Activated CD4-positive, alpha-beta T cell treated with anti-CD3 and anti-CD28 coated beads for 36 hours (primary cell): ENCODE data around the gene BMP7. TPM values are rescaled to one million over a fixed set of nuclear protein-coding genes. Genes with fewer than 3 reads are reported as not detected.
A peak's percentile ranks its signal among the peaks of the same experiment; 100 is the strongest.

Experiments used
- ATAC-seq: fragments of 200-7000 bp; cut with Tn5 transposase; one replicate; pipeline ENCODE4 v1.10.0; 2021; ENCODE audit warnings: mild to moderate bottlenecking, moderate library complexity
- CTCF ChIA-PET: fragments of 350-600 bp; sonication (Branson Sonifier 250); formaldehyde crosslinking; loops from one replicate; lab custom pipeline; 2021; ENCODE audit warnings: antibody characterized with exemption; lab: Charles Lee
- POLR2A ChIA-PET: fragments of 350-600 bp; sonication (Branson Sonifier 250); formaldehyde crosslinking; loops from one replicate; lab custom pipeline; 2021; ENCODE audit warnings: antibody characterized with exemption, inconsistent platforms; lab: Charles Lee
- DNase-seq: peaks from one replicate; pipeline ENCODE4 v3.0.0-alpha.2; 2020
- H3K27ac Mint-ChIP-seq: one replicate; pipeline ENCODE4 v1.8.0; 2021; ENCODE audit warnings: mixed read lengths
- H3K27me3 Mint-ChIP-seq: one replicate; pipeline ENCODE4 v1.8.0; 2021; ENCODE audit warnings: mixed read lengths
- H3K36me3 Mint-ChIP-seq: one replicate; pipeline ENCODE4 v1.8.0; 2021; ENCODE audit warnings: low read depth, mixed read lengths
- H3K4me1 Mint-ChIP-seq: one replicate; pipeline ENCODE4 v1.8.0; 2021; ENCODE audit warnings: mixed read lengths
- H3K4me3 Mint-ChIP-seq: one replicate; pipeline ENCODE4 v1.8.0; 2021; ENCODE audit warnings: mild to moderate bottlenecking, moderate library complexity, mixed read lengths
- H3K9me3 Mint-ChIP-seq: one replicate; pipeline ENCODE4 v1.8.0; 2021; ENCODE audit warnings: low read depth, mixed read lengths
- intact Hi-C, 2 experiments: fragments of 100-400 bp; cut with DNase I in 1 of 2; cut with micrococcal nuclease in 1 of 2; formaldehyde crosslinking; loops; one replicate each; pipeline versions ENCODE4 v1.14.2 to v1.15.1; 2022 to 2024; cut with DNase I, micrococcal nuclease
- total RNA-seq, 2 experiments: library from RNA; stranded (reverse); gene quantifications; one replicate each; pipeline ENCODE4 v1.2.3, GENCODE V29; 2021

Gene BMP7
- total RNA-seq, 2 experiments from 2014 or later, result 0.41 TPM; not detected in 1

DNA sequence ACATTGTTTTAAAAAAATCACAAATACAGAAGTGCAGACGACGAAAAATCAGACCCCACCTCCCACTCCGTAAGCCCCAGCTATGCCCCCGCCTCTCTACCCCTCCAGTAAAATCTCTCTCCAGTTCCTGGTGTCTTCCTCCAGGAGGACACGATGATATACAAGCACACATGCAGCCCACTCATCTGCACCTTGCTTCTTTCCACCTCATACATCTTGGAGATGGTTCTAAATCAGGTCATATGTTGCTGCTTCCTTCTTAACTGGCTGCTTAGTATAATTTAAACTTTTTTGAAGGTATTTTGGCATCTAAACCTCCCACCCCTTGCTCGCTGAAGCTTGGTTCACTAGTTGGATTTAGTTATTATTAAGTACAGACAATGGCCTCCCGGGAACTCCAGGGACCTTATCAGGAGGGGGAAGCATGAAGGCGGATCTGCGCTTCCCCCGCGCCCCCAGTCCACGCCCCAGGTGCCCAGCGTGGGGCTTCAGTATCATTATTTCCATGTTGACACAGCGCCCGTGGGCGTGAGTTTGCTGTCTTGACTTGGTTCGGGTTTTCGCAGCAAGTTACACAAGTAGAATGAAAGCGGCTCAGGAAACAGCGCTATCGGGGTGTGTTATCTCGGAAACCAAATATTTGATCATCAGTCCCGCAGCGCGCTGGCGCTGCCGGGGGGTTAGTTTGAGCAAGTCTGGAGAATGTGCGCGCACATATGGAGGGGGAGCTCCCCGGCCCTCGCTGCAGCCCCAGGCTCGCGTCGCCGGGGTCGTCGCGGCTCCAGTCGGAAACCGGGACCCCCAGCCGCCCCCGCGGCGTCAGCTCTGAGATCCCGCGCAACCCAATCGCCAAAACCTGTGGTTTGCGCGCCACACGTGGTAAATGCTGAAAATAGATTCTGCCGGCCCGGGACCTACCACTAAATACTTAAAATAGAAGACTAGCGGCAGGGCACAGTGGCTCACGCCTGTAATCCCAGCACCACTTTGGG, 2.3 kb downstream of the BMP7 start:
- CTCF ChIA-PET, result interaction anchor here (0.7 kb wide), 2 partner anchors 18 to 83 kb away, joined by 3 to 4 read pairs; no protein-coding TSS in a partner anchor

GRCh38 chr20:57262784-57263609, 3.4 kb downstream of the BMP7 start:
- CTCF ChIA-PET, result interaction anchor here (0.8 kb wide), 1 partner anchor 9 kb away, joined by 4 read pairs; no protein-coding TSS in a partner anchor
- Mint-ChIP-seq H3K4me1 (peaks cover 3% of the 10 kb centered on the region), H3K4me3 (no peak overlapping the region), H3K36me3 (no peaks in the 10 kb centered on the region), H3K27ac (no peak overlapping the region), H3K9me3 (no peaks in the 10 kb centered on the region), H3K27me3 (peaks cover 68% of the 10 kb centered on the region)
- no peak for ATAC-seq
- no peak for DNase-seq
- POLR2A ChIA-PET, result no interaction called here
- intact Hi-C loops, result loop anchor here (10.0 kb wide), 3 partner anchors 158 to 638 kb away; partner anchors contain the start of gene TFAP2C (in 1 of the 2)

More for the DNA sequence above, 2.3 kb downstream of the BMP7 start:
- no peak overlapping the region for H3K4me3 Mint-ChIP-seq
- intact Hi-C loops, result loop anchor here (10.0 kb wide), 3 partner anchors 159 to 639 kb away; partner anchors contain the start of gene TFAP2C (in 1 of the 2)
- ATAC-seq, result peak; percentile 47
- POLR2A ChIA-PET, result no interaction called here
- peak; percentile 48 for DNase-seq
- peaks cover 69% of the 10 kb centered on the region for H3K27me3 Mint-ChIP-seq
- H3K36me3 Mint-ChIP-seq, result no peaks in the 10 kb centered on the region
- H3K9me3 Mint-ChIP-seq, result no peaks in the 10 kb centered on the region
- no peak overlapping the region for H3K27ac Mint-ChIP-seq
- peaks cover 3% of the 10 kb centered on the region for H3K4me1 Mint-ChIP-seq

DNA sequence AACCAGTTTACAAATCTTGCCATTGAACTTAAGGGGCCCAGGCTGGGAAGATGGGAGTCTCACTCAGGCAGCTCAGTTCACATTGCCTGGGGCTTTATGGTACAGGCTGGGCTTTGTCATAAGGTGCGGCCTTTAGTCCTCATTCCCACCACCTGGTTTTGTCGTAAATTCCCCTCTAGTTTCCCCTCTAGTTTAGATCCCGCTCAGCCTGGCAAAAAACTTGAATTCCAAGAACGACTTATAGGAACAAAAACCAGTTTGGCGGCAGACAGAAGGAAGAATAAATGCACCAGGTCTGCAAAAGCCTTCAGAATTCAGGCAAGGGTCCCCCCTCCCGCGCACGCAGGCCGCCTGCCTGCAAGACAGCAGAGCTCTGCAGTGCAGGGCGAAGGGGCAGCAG, 4.1 kb downstream of the BMP7 start:
- peaks cover 3% of the 10 kb centered on the region for H3K4me1 Mint-ChIP-seq
- DNase-seq, result no peak
- intact Hi-C loops, result loop anchor here (10.0 kb wide), 3 partner anchors 158 to 638 kb away; partner anchors contain the start of gene TFAP2C (in 1 of the 2)
- H3K36me3 Mint-ChIP-seq, result no peaks in the 10 kb centered on the region
- CTCF ChIA-PET, result no interaction called here
- no peaks in the 10 kb centered on the region for H3K9me3 Mint-ChIP-seq
- peaks cover 67% of the 10 kb centered on the region for H3K27me3 Mint-ChIP-seq
- H3K27ac Mint-ChIP-seq, result no peak overlapping the region
- H3K4me3 Mint-ChIP-seq, result no peak overlapping the region
- no peak for ATAC-seq
- POLR2A ChIA-PET, result no interaction called here

DNA sequence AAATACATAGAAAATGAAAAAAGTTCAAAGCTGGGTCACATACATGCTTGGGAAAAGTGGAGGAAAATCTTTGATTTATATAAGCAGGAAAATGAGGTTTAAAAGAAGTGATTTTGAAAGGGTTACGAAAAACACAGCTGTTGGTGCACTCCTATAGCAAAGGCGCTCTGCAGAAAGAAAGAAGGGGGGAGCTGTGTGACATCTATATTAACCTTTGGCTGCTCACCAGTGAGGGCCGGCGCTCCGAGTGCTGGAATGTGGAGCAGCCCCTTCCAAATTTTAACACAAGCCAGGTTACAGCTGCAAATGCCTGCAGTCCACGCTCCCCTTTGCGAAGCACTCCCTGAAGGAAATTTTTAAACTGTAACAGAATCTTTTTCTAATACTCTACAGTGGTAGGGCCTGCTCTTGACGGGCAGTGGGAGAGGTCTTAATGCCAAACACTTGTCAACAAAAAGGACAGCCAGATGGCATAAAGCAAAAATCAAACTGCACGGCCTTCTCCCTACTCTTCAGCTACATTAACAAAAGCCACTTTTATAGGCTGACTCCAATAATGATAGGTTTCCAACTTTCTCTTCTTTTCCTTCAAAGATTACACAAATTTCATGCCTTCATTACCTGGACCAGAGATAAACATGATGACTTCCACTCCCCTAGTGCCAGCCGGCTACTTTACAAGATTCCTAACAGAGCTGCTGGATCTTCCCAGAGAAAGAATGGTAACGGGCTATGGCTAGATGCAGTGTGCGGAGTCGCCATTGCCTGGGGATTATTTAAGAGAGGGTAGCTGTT, 4.8 kb downstream of the BMP7 start:
- ChIA-PET CTCF (no interaction called here), POLR2A (interaction anchor here (0.8 kb wide), 1 partner anchor 166 kb away, joined by 3 read pairs; no protein-coding TSS in a partner anchor)
- no peak for ATAC-seq
- Mint-ChIP-seq H3K36me3 (no peaks in the 10 kb centered on the region), H3K27me3 (peaks cover 64% of the 10 kb centered on the region), H3K27ac (no peak overlapping the region), H3K4me3 (no peak overlapping the region), H3K9me3 (no peaks in the 10 kb centered on the region), H3K4me1 (no peaks in the 10 kb centered on the region)
- DNase-seq, result no peak
- intact Hi-C loops, result loop anchor here (10.0 kb wide), 3 partner anchors 157 to 637 kb away; partner anchors contain the start of gene TFAP2C (in 1 of the 2)

GRCh38 chr20:57260934-57261333, 5.5 kb downstream of the BMP7 start:
- H3K4me1 Mint-ChIP-seq, result no peaks in the 10 kb centered on the region
- H3K27ac Mint-ChIP-seq, result no peak overlapping the region
- no peak for ATAC-seq
- H3K4me3 Mint-ChIP-seq, result no peak overlapping the region
- DNase-seq, result no peak
- intact Hi-C loops, result loop anchor here (10.0 kb wide), 3 partner anchors 156 to 636 kb away; partner anchors contain the start of gene TFAP2C (in 1 of the 2)
- H3K36me3 Mint-ChIP-seq, result no peaks in the 10 kb centered on the region
- H3K9me3 Mint-ChIP-seq, result no peaks in the 10 kb centered on the region
- H3K27me3 Mint-ChIP-seq, result peaks cover 64% of the 10 kb centered on the region
- CTCF ChIA-PET, result no interaction called here
- POLR2A ChIA-PET, result interaction anchor here (0.8 kb wide), 1 partner anchor 165 kb away, joined by 3 read pairs; no protein-coding TSS in a partner anchor

DNA sequence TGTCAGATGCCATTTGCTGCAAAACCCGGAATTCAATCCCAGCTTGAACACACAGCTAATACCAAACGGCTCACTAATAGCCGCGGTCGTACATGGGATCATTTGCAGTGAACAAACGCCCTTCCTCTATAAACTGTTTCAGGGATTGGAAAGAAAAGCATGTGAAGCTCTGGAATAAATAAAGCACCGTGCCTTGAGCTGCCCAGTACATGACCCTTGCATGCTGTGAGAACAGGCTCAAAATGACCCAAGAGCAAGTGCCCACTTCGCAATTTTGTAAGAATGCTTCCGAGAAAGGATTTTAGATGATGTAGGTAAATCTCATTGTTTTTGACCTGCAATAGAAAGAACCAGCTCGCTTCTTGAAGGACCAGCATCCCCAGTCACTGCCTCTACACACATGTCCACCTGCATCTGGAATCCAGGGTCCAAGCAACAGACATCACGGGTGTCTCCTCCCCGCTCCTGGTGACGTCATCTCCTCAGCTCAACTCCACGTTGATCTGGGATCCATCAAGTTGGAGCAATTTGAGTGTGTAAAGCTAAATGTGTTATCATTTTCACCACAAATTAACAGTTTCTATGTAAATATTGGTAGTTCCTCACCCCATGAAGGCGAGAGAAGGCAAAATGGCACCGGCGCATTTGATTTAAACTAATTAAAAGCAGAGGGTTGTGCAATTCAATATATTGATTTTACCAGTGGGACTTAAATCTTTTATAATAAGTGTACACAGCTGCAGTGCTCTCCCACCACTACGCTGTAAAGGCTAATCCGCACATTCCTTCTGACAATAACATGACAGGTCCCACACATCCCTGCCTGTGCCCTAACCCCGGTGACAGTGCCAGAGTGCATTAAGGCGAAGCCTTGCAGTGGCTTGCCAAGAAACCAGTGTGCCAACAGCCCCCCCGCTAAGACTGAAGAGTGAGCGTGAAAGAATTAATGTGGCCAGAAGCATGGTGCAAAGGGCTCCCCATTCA, 6.2 kb downstream of the BMP7 start:
- Mint-ChIP-seq H3K4me1 (no peaks in the 10 kb centered on the region), H3K4me3 (no peak overlapping the region), H3K9me3 (no peaks in the 10 kb centered on the region), H3K27me3 (peaks cover 63% of the 10 kb centered on the region), H3K36me3 (no peaks in the 10 kb centered on the region), H3K27ac (no peak overlapping the region)
- ATAC-seq (no peak), DNase-seq (no peak)
- ChIA-PET POLR2A (no interaction called here), CTCF (no interaction called here)
- intact Hi-C loops, result loop anchor here (10.0 kb wide), 3 partner anchors 155 to 635 kb away; partner anchors contain the start of gene TFAP2C (in 1 of the 2)

GRCh38 chr20:57259121-57259937, 7.1 kb downstream of the BMP7 start:
- ATAC-seq, result no peak
- Mint-ChIP-seq H3K27me3 (peaks cover 64% of the 10 kb centered on the region), H3K9me3 (no peaks in the 10 kb centered on the region), H3K4me3 (no peak overlapping the region), H3K4me1 (no peaks in the 10 kb centered on the region), H3K27ac (no peak overlapping the region), H3K36me3 (no peaks in the 10 kb centered on the region)
- POLR2A ChIA-PET, result no interaction called here
- no peak for DNase-seq
- intact Hi-C loops, result no loop called here
- CTCF ChIA-PET, result no interaction called here

DNA sequence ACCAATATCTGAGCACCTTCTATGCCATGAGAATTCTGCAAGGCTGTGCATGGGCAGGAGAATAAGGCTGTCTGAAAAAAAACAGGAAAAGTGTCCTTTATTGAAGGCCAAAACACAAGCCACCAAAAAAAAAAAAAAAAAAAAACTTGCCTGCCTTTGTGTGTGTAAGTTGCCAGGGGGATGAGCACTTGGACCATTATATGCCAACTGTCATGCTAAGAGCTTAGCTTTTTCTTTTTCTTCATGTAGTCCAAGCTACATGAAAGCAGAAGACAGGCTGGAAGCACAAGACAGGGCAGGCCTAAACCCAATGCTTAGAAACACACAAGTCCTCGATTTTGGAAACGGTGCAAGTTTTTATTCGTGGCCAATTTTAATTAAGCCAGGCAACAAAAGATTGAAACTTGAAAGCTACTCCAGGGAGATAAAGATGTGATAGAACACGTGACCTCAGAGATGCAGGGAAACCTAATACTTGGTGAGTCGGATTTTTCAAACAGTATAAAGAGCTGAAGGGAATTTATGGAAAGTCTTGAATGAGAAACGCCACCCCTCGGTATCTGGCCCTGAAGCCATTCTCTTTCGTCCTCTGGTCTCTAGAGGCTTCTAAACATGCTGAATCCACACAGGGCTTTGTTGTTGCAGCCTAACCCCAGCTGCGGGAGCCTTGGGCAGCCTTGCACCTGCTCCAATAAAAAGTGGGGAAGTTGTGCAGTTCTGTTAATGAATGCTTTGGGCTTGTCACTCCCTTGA, 8.6 kb downstream of the BMP7 start:
- no peak for ATAC-seq
- Mint-ChIP-seq H3K9me3 (no peaks in the 10 kb centered on the region), H3K4me3 (no peak overlapping the region), H3K4me1 (no peaks in the 10 kb centered on the region), H3K27me3 (peaks cover 56% of the 10 kb centered on the region), H3K27ac (no peak overlapping the region), H3K36me3 (no peaks in the 10 kb centered on the region)
- ChIA-PET CTCF (interaction anchor here (1.6 kb wide), 1 partner anchor 219 kb away, joined by 3 read pairs; no protein-coding TSS in a partner anchor), POLR2A (no interaction called here)
- intact Hi-C loops, result no loop called here
- DNase-seq, result no peak
